Epidermal melanocyte (primary cell): ENCODE measurements around the gene SLC2A4RG.
A peak's percentile ranks its signal among the peaks of the same experiment; 100 is the strongest.

Experiments used
- DNase-seq: peaks from one replicate; pipeline ENCODE4 v3.0.0; 2011; ENCODE audit warnings: low spot score; ENCODE audit not compliant: insufficient read length

Gene SLC2A4RG

DNA sequence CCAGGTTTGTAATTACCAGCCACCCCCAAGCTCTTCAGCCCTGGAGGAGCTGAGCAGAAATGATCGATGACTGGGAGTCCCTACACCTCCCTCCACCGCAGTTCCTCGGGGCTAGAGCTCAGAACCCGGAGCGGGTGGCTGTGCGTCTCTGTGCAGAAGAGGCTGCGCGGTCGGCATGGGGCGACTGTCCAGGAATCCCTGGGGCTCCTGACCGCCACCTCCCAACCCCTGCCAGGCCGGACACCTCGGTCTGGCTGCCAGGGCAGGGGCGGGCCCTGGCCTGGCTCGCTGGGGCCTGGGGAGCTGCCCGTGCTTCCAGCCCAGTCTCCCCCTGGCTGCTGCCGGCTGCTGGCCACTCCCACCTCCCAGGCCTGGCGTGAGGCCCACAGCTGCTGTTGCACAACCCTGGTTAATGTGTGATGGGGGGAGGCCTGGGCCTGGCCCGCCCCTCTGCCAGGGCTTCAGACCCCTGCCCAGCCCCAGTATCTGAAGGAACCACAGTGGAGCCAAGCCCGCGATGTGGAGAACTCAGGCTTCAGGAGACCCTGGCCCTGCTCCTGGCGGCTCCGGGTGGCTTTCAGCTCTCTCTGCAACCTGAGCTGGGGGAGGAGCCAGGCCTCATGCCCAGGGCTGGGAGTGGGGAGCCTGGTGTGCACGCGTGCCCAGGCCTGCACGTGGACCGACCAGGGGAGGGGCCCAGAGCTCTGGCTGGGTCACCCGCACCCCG lies 1.2 kb downstream of the SLC2A4RG start:
- DNase-seq: peak; percentile 99

- no peak for DNase-seq
These were observed 1.7 kb downstream of the SLC2A4RG start for GRCh38 chr20:63741354-63741675.

GRCh38 chr20:63741676-63742380 lies 2.3 kb downstream of the SLC2A4RG start:
- DNase-seq: no peak

- DNase-seq: no peak
These were observed 2.9 kb downstream of the SLC2A4RG start for GRCh38 chr20:63742381-63743024.

DNA sequence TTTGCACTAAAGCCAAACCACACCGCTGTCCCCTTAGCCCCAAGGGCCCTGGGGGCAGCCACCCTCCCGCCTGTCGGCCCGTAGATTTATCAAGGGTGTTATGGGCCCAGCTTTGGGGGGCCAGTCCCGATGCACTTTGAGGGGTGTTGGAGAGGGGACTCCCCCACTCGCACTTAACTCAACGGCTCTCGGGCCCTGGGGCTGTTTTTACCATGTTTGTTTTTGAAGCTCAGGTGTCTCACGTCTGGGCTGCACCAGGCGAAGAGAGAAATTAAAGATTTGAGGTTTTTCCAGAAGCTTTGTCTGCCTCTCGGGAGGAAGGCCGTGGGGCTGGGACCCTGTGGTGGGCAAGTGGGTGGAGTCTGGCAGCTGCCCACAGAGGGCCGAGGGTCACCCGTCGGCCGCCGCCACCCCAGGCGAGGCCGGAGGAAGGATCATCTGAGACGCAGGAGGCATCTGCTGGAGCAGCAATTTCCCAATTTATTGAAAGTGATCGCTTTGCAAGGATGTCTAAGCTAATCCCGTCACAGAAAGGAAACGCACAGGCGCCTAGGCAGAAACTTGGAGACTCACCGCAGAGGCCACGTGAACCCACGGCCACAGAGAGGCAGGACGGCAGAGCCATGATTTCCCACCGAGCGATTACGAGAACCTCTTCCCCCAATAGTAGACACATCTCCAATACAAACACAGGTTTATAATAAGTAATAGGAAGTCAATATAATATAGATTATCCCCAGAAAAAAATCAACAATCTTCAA lies 3.8 kb downstream of the SLC2A4RG start:
- DNase-seq: no peak

DNA sequence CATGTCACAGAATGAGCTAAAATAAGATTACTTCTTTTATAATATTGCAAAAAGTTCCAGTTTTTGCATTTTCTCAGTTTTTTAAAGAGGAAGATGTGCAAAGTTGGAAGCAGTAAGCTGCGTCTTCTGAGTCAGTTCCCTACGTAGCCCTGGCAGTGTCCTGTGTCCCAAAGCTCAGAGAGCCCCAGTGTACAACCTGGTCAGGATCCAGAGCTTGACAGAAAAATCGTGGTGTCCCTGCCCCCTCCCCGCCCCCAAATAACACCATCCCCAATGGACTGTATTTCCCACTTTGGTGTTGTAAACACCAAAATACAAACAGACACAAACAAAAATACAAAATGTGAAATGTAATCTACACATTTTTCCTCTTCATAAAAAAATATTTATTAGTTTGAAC lies 4.6 kb downstream of the SLC2A4RG start:
- no peak for DNase-seq

DNA sequence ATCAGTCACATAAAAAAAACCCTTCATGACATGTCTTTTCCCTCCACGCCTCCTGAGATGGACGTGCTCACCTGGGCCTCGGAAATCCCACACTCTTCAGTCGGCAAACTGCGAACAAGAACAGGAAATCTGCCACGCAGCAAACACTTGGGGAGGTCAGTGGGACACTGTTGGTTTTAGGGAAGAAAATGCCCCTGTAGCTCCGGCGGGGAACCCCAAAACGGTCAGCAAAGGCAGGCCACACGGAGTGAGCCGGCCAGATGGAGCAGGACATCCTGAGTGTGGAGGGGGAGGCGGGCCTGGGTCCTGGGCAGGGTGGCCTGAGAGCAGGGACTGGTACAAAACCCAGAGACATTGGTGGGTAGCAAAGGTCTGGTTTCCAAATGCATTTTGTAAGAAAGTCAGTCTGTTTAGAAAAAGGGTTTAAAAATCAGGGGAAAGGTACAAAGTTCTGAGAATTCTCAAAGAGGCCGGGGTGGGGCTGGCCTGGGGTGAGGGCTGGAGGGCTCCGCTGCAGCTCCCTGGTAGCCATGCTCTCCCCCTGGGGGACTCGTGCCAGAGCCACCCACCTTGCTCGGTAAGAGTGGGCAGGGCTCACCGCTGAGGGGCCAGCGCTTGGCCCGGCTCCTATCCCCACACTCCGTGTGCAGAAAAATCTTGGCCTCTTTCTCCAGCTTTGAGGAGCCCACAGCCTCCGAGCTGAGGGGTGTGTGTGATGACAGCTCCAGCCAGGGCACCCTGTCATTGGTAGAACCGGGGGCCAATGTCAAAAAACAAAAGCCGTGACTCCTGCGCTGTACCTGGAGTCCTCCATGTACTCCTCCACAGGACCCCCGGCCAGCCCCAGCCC lies 5.2 kb downstream of the SLC2A4RG start:
- DNase-seq: no peak

GRCh38 chr20:63745424-63745805 lies 5.8 kb downstream of the SLC2A4RG start:
- no peak for DNase-seq

DNA sequence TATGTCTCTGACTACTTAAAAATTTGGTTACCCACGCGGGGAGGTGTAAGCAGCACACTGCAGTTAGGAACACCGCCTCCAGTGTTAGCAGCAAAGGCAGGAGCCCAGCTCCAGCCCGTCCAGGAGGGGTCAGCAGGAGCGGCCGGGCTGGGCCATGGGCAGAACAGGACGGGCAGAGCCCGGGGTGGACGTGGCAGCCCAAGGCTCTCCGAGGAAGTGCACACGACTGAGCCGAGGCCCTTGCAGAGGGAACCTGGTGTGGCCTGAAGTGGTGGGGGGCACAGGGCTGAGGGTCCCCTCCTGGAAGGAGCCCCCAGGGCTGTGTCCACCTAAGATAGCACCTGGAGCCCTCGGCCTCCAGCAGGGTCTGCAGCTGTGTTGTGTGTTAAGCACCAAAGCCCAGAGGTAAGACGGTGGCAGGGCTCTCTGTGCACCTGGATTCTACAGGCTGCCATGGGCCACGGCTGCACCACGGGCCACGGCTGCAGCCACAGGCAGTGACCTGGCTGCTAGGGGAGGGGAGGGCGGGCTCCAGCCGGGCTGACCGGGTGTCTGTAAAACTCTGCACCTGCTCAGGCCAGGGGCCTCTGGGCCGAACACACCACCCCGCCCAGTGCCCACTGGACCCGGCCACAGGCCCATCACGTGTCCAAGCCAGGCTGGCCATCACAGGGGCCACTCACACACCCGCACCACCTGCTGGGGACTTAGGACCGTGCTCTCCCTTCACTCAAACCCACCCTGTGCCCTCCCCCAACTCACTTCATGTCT lies 6.6 kb downstream of the SLC2A4RG start:
- DNase-seq: no peak

DNA sequence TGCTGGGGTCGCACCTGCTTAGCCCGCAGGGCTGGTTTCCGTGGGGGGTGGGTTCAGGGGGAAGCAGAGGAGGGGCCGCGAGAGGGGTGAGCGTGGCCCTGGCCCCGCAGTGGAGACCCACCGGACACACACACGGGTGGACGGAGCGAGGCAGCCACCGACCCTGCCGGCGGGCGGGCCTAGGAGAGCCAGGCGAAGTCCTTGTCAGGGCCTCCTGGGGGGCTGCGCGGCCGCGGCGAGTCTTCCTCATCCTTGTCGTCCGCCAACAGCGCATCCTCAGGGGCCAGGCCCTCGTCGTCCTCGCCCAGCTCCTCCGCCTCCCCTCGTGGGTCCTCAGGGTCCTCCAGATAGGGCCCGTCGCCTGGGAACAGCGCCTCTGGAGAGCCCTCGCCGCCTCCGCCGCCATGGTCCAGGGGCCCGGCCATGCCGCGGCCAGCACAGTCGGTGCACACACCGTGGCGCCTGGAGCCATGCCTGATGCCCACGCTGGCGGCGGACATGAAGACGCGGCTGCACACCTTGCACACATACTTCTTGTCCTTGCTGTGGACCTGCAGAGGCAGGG lies 7.3 kb downstream of the SLC2A4RG start:
- DNase-seq: no peak

DNA sequence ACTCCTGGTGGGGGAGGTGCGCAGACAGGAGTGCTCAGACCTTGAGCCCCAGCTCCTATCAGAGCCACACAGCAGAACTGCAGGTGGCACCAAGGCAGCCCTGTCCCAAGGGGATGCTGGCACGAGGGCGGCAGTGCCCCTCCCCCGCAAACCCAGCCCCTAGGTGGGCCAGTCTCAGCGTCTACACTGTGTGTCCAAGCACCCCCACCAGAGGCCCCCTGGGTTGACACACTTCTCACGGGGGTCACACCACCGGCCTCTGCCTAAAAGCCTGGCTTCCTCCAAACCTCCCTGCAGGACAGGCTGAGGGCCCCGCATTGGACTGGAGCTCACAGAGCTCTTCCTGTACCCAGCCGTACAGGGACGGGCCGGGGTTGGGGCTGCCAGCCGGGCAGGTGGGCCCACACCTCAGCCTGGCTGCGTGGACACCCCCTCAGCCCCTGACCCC lies 8.1 kb downstream of the SLC2A4RG start:
- no peak for DNase-seq

DNA sequence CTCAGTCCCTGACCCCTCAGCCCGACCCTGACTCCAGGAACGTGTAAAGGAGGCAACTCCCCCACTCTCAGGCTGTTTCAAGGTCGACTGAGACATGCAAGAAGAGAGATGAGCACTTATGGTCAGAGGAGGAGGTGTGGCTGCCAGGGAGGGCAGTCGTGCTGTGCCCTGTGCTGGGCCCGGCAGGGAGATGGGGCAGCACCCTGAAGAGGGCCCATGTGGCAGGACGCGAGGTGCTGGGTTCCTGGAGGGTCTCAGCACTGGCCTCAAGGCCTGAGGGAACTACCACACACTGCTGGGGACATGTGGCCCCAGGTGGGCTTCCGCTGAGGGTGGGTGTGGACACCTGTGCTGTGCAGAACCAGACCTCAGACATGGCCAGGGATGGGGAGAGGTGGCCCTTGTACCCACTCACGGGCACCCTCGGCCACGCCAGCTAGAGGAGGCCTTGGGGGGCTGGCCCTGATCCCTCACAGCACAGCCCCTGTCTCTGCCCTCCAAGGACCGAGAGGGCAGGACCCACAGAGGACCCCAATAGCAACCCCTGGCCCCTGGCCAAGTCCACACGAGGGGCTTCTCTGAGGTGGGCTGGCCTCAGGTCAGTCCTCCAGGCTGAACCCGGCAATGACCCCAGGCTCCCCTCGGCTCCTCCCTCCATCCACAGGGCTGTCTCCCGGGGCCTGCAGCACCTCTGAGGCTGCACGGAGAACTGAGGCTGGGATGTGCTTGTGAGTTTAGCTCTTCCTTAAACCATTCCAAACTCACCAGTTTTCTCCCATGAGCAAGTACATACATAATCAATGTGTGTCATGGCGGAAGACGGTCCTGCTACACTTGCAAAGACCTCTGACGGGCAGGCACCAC lies 8.7 kb downstream of the SLC2A4RG start:
- DNase-seq: no peak

GRCh38 chr20:63748934-63749270 lies 9.3 kb downstream of the SLC2A4RG start:
- no peak for DNase-seq

GRCh38 chr20:63749597-63750508 lies 10.3 kb downstream of the SLC2A4RG start:
- DNase-seq: no peak

GRCh38 chr20:63750807-63751470 lies 11.4 kb downstream of the SLC2A4RG start:
- DNase-seq: no peak

DNA sequence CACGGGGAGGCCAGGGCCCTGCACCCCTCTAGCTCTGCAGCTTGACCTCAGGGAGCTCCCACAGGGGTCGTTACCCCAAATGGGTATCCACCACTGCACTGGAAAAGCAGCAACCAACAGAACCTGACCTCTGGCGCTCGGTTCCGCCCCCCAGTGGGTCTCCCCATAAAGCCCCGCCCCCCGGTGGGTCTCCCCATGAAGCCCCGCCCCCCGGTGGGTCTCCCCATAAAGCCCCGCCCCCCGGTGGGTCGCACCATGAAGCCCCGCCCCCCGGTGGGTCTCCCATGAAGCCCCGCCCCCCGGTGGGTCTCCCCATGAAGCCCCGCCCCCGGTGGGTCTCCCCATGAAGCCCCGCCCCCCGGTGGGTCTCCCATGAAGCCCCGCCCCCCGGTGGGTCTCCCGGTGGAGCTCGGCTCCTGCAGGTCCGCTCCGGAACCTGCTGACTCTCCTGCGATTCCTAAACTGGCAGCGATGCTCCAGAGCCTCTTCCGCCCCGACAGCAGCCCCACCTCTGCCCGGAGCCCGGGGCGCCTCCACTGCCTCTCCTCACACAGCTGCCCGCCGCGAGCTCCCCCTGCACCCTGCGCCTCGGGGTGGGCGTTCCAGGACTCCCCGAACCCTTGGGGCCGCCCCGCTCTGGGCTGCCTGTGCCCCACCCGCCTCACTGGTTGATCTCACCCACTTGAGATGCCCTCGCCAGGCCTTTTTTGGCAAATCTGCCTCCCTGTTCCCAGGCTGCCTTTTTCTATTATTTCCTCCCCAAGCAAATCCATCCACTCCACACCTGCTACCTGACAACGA lies 12.1 kb downstream of the SLC2A4RG start:
- DNase-seq: no peak
